HTR-8/SVneo (cell line): ENCODE data around the gene MERTK.

Experiments used
- DNase-seq: peaks from one replicate; pipeline ENCODE4 v3.0.0; 2011; ENCODE audit warnings: low spot score, mixed read lengths; ENCODE audit not compliant: insufficient read length
- FAIRE-seq: peaks from 2 replicates; lab custom pipeline; 2011; peaks lifted over from hg19 to GRCh38; lab: Jason Lieb, UNC

Gene MERTK

GRCh38 chr2:112003576-112004252 is 105.3 kb downstream of the MERTK start:
- no peak for DNase-seq
- FAIRE-seq = no peak

- no peak for FAIRE-seq
Measured at GRCh38 chr2:112004253-112004645, 105.8 kb downstream of the MERTK start.

GRCh38 chr2:112005406-112006075 is 107.1 kb downstream of the MERTK start:
- no peak for FAIRE-seq

More at GRCh38 chr2:112004253-112004645, 105.8 kb downstream of the MERTK start:
- no peak for DNase-seq

GRCh38 chr2:112006076-112006410 is 107.6 kb downstream of the MERTK start:
- DNase-seq (no peak), FAIRE-seq (no peak)

More at GRCh38 chr2:112005406-112006075, 107.1 kb downstream of the MERTK start:
- DNase-seq = no peak

- DNase-seq (no peak), FAIRE-seq (no peak)
Measured at GRCh38 chr2:112007493-112007892, 109.1 kb downstream of the MERTK start.

GRCh38 chr2:112008910-112009485 is 110.6 kb downstream of the MERTK start:
- FAIRE-seq = no peak

GRCh38 chr2:112010751-112011150 is 112.3 kb downstream of the MERTK start:
- FAIRE-seq (no peak), DNase-seq (no peak)

More at GRCh38 chr2:112008910-112009485, 110.6 kb downstream of the MERTK start:
- no peak for DNase-seq

- DNase-seq (no peak), FAIRE-seq (no peak)
Measured at GRCh38 chr2:112012556-112012955, 114.1 kb downstream of the MERTK start.

GRCh38 chr2:112018846-112019245 is 120.4 kb downstream of the MERTK start:
- no peak for DNase-seq
- FAIRE-seq = no peak

GRCh38 chr2:112019569-112019982 is 121.2 kb downstream of the MERTK start:
- DNase-seq (no peak), FAIRE-seq (no peak)

- FAIRE-seq = no peak
Measured at GRCh38 chr2:112020561-112020960, 122.2 kb downstream of the MERTK start.

GRCh38 chr2:112021290-112021689 is 122.9 kb downstream of the MERTK start:
- no peak for FAIRE-seq

More at GRCh38 chr2:112020561-112020960, 122.2 kb downstream of the MERTK start:
- no peak for DNase-seq

GRCh38 chr2:112021781-112022231 is 123.4 kb downstream of the MERTK start:
- FAIRE-seq = no peak

More at GRCh38 chr2:112021290-112021689, 122.9 kb downstream of the MERTK start:
- no peak for DNase-seq

GRCh38 chr2:112023707-112024106 is 125.3 kb downstream of the MERTK start:
- DNase-seq (no peak), FAIRE-seq (no peak)

More at GRCh38 chr2:112021781-112022231, 123.4 kb downstream of the MERTK start:
- DNase-seq = peak; percentile 42

- FAIRE-seq = no peak
- DNase-seq = no peak
Measured at GRCh38 chr2:112024231-112024630, 125.8 kb downstream of the MERTK start.

- no peak for DNase-seq
- no peak for FAIRE-seq
Measured at GRCh38 chr2:112024896-112025491, 126.6 kb downstream of the MERTK start.

GRCh38 chr2:112026509-112026908 is 128.1 kb downstream of the MERTK start:
- DNase-seq (no peak), FAIRE-seq (no peak)

- no peak for FAIRE-seq
Measured at GRCh38 chr2:112027767-112028166, 129.4 kb downstream of the MERTK start.

GRCh38 chr2:112029164-112029563 is 130.8 kb downstream of the MERTK start:
- no peak for FAIRE-seq

More at GRCh38 chr2:112027767-112028166, 129.4 kb downstream of the MERTK start:
- DNase-seq = no peak

GRCh38 chr2:112031473-112032223 is 133.2 kb downstream of the MERTK start:
- no peak for DNase-seq
- FAIRE-seq = no peak

More at GRCh38 chr2:112029164-112029563, 130.8 kb downstream of the MERTK start:
- DNase-seq = no peak
